GM19025 (cell line): ENCODE measurements around the gene SLC30A5.
A peak's percentile ranks its signal among the peaks of the same experiment; 100 is the strongest.
"Not testable (repeated sequence)": the region's sequence is repeated elsewhere in the genome, so short reads cannot be mapped to it uniquely, and the experiment has no call there.

ENCODE experiments used
- ATAC-seq: cut with Tn5 transposase; IDR thresholded peaks from one replicate; pipeline ENCODE4 v1.9.1; 2021; ENCODE audit warnings: mild to moderate bottlenecking, low read depth, moderate library complexity; ENCODE audit not compliant: unreplicated experiment

Gene SLC30A5

DNA sequence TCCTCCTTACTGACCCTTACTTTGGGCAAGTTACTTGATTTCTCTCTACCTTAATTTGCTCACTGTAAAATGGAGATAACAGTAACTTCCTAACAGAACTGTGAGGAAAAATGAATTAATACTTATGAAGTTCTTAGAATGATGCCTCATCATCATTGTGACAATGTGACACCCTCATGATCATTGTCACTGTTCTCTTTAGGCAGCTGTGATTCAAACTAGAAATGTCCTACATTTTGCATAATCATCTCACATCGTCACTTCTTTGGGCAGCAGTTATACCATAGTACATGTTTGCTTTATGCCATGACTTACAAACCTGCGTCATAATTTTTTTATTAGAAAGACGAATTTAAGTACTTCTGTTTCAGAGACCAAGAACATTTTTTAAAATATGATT, 9.7 kb downstream of the SLC30A5 start:
- ATAC-seq: no peak

DNA sequence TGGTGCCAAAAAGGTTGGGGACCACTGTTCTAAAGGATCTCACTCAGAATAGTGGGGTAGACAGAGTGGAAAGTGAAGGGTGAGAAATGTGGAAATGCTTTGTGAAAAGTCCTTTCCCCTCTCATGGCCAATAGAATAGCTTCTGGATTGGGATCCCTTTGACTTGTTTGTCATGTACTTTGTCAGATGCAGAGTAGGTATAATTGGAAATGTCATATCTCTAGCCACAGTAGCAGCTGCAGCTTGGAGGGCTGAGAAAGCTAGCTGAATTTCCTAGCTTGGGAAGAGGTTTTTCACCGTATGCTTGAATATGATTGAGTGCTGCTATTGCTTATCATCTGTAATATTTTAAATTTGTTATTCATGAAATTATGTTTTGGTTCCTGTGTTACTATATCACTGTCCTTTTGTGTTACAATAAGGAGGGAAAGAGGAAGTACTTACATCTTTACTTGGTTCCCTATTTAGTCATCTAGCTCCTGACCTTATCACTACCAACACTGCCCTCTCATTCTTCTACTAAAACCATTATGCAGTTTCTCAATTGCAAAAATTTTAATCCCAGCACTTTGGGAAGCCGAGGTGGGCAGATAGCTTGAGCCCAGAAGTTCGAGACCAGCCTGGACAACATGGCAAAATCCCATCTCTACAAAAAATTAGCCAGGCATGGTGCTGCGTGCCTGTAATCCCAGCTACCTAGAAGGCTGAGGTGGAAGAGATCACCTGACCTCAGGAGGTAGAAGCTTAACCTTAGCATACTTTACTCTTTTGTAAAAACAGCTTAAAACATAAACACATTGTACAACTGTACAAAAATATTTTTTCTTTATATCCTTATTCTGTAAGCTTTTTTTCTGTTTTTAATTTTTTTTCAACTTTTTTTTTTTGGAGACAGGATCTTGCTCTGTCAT, 12.4 kb downstream of the SLC30A5 start:
- no peak for ATAC-seq

DNA sequence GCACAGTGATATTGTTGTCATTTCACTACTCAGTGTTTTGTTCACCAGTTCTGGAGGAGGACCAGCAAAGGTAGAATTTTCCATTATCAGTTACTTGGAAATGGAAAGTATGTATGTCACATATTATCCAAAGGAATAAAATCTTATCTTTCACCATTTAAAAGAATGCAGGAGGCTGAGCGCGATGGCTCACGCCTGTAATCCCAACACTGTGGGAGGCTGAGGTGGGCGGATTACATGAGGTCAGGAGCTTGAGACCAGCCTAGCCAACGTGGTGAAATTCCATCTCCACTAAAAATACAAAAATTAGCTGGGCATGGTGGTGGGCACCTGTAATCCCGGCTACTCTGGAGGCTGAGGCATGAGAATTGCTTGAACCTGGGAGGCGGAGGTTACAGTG, 14.6 kb downstream of the SLC30A5 start:
- ATAC-seq: not testable (repeated sequence)

DNA sequence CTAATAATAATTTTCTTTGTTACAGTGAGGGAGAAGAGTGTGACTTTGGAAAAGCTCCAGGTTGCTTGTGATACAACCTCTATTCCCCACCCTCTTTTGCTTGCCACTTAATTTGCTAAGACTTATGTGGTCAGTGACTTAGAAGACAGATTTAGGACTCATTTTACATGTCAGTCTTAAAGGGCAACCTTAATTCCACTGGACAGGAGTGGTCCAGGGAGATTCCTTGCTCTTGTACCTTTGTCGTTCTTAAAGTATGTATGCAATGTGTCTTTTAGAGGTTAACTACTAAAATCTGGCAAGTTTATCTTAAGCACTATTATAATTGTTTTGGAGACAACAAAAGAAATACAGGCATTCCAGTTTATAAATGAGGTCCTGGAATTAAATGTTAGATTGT, 20.0 kb downstream of the SLC30A5 start:
- ATAC-seq: no peak

DNA sequence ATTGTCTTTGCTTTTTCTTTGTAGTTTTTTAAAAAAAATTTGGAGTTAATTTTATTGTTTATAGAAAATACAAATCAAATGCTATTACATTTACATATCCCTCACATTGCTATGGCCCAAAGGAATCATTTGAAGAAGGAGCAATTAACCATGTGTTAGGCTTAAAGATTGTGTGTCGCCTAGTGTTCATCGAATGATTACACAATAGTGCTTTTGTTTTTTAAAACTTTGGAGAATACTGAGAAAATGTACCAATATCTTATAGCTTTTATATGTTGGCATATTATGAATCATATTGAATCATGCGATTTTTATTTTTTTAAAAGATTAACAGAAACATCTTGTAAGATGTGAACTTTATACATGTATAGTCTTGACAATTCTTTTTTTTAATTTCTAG, 21.7 kb downstream of the SLC30A5 start:
- no peak for ATAC-seq

DNA sequence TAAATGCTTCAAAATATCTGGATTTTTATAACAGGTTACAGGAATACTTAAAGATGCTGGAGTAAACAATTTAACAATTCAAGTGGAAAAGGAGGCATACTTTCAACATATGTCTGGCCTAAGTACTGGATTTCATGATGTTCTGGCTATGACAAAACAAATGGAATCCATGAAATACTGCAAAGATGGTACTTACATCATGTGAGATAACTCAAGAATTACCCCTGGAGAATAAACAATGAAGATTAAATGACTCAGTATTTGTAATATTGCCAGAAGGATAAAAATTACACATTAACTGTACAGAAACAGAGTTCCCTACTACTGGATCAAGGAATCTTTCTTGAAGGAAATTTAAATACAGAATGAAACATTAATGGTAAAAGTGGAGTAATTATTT, 35.6 kb downstream of the SLC30A5 start:
- no peak for ATAC-seq

DNA sequence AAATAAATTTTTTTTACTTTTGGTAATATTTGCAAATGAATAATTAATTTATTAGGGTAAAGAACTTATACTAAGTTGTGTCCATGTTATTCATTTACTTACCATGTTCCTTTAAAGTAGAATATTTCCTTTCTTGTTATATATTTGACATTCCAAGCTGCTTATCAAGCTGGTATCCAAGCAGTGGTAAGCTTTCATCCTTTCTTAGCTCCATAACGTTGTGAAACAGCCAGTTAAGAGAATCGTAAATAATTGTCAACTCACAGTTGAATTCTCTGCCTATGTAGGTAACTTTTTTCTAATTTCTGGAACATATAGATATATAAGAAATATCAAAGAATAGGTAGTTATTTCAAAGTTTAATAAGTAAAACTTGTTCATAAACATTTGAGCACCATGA, 36.4 kb downstream of the SLC30A5 start:
- no peak for ATAC-seq

DNA sequence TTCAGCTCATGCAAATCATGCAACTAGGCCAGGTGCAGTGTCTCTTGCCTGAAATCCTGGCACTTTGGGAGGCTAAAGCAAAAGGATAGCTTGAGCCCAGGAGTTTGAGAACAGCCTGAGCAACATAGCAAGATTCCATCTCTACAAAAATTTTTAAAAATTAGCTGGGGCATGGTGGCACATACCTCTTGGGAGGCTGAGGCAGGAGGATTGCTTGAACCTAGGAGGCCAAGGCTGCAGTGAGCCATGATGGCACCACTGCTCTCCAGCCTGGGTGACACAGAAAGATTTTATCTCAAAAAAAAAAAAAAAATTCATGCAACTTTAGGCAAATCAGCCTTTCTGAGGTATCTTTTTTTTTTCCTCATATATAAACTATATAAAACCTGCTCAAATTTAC, 37.5 kb downstream of the SLC30A5 start:
- no peak for ATAC-seq

DNA sequence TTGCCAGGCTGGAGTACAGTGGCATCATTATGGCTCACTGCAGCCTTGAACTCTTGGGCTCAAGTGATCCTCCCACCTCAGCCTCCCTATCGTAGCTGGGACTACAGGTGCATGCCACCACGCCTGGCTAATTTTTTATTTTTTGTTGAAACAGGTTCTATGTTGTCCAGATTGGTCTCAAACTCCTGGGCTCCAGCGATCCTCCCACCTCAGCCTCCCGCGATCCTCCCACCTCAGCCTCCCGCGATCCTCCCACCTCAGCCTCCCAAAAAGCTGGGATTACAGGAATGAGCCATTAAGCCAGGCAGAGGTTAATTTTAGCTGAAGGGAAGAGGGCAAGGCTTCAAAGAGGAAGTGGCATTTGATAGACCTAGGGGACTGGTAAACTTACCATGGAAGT, 40.3 kb downstream of the SLC30A5 start:
- no peak for ATAC-seq

DNA sequence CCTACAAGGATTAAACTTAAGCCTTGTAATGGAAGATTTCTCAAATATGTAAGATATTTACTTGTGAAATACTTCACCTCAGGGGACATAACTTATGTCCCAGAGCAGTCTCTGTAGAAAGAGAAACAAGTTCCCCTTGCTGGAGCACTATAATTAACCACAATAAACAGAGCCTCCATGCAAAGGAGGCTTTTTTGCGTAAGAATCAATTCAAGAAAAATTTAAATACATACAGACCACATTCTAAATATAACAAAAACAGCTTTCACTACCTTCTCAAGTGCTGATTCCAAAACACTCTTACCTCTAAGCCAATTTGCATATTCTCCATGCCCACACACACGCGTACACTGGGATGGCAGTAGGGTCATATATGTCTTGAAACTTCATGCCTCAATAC, 42.5 kb downstream of the SLC30A5 start:
- peak; percentile 86 for ATAC-seq

DNA sequence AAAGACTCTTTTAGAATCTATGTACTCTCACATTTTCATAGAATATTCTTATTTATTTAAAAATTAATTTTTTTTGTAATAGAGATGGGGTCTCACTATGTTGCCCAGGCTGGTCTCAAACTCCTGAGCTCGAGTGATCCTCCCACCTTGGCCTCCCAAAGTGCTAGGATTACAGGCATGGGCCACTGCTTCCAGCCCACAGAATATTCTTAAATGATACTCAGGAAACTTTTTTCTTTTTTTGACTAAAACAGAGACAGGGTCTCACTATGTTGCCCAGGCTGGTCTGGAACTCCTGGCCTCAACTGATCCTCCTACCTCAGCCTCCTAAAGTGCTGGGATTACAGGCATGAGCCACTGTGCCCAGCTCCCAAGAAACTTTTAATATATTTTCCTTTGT, 43.4 kb downstream of the SLC30A5 start:
- not testable (repeated sequence) for ATAC-seq

DNA sequence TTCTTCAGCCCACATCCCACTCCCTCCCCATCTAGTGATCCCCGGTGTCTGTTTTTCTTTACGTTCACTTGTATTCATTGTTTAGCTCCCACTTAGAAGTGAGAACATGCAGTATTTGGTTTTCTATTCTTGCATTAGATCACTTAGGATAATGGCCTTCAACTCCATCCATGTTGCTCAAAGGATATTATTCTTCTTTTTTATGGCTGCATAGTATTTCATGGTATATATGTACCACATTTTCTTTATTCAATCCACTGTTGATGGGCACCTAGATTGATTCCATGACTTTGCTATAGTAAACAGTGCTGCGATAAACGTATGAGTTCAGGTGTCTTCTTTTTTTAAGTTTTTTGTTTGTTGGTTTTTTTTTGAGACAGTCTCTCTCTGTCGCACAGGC, 44.0 kb downstream of the SLC30A5 start:
- ATAC-seq: no peak

DNA sequence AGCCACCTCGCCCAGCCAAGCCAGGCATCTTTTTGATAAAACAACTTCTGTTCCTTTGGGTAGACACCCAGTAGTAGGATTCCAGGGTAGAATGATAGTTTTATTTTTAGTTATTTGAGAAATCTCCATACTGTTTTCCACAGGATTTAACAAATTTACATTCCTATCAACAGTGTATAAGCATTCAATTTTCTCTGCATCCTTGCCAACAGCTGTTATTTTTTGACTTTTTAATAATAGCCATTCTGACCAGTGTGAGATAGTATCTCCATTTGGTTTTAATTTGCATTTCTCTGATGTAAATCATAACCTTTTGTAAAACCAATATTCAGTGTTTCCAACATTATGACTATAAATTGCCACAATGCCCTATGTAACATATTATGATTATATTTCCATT, 45.0 kb downstream of the SLC30A5 start:
- no peak for ATAC-seq

DNA sequence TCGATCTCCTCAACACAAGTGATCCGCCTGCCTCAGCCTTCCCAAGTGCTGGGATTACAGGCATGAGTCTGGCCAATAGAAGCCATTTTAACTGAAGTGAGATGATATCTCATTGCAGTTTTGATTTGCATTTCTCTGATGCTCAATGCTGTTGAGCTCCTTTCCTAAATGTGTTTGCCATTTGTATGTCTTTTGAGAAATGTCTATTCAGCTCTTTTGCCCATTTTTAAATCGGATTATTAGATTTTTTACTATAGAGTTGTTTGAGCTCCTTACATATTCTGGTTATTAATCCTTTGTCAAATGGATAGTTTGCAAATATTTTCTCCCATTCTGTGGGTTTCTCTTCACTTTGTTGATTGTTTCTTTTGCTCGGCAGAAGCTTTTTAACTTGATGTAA, 46.4 kb downstream of the SLC30A5 start:
- ATAC-seq: not testable (repeated sequence)

DNA sequence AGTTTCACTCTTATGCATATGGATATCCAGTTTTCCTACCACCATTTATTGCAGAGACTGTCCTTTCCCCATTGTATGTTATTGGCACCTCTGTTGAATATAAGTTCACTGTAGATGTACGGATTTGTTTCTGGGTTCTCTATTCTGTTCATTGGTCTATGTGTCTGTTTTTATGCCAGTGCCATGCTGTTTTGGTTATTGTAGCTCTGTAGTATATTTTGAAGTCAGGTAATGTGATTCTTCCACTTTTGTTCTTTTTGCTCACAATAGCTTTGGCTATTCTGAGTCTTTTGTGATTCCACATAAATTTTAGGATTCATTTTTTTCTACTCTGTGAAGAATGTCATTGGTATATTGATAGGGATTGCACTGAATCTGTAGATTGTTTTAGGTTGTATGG, 47.0 kb downstream of the SLC30A5 start:
- ATAC-seq: no peak

DNA sequence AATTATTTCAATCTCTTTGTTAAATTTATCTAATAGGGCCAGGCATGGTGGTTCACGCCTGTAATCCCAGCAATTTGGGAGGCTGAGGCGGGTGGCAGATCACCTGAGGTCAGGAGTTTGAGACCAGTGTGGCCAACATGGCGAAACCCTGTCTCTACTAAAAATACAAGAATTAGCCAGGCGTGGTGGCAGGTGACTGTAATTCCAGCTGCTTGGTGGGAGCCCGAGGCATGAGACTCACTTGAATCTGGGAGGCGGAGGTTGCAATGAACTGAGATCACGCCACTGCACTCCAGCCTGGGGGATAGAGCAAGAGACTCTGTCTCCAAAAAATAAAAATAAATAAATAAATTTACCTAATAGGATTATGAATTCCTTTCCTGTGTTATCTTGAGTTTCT, 54.8 kb downstream of the SLC30A5 start:
- ATAC-seq: not testable (repeated sequence)

DNA sequence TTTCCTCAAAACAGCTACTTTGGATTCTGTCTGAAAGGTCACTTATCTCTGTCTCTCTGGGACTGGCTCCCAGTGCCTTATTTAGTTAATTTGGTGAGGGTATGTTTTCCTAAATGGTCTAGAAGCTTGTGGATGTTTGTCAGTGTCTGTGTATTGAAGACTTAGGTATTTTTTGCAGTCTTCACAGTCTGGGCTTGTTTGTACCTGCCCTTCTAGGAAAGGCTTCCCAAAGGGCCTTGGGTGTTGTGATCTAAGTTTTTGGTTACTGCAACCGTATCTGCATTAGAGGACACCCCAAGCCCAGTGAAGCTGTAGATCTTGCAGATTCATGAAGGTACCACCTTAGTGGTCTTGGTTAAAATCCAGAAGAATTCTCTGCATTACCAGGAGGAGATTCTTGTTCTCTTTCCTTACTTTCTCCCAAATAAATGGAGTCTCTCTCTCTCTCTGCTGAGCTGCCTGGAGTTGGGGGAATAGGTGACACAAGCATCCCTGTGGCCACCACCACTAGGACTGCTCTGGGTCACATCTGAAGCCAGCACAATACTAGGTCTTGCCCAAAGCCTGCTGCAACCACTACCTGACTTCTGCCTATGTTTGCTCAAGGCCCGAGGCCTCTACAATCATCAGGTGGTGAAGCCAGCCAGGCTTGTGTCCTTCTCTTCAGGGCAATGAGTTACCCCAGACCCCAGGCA, 55.3 kb downstream of the SLC30A5 start:
- no peak for ATAC-seq

DNA sequence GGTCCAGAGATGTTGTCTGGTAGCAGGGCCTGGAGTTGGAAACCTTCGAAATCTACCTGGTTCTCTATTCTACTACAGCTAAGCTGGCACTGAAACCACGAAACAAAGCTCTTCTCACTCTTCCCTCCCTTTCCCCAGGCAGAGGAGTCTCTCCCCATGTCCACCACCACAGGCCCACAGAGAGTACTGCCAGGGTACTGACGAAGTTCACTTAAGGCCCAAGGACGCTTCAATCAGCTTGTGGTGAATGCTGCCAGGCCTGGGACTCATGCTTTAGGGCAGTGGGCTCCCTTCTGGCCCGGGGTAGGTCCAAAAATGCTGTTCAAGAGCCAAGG, 55.8 kb downstream of the SLC30A5 start:
- ATAC-seq: no peak

DNA sequence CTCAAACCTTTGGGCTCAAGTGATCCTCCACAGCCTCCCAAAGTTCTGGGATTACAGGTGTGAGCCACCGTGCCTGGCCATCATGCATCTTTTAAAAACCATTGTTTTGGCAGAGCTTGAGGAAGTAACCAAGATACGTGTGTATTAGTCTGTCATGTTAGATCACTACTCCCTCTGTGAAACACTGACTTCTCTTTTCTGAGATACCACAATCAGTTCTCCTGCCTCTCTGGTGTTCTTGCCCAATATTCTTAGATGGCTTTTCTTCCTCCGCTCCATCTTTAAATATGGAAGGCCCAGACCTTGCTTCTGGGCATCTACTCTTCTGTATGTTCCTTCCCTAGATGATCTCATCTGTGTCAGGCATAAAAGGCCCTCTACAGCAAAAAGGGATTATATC, 58.9 kb downstream of the SLC30A5 start:
- ATAC-seq: no peak

DNA sequence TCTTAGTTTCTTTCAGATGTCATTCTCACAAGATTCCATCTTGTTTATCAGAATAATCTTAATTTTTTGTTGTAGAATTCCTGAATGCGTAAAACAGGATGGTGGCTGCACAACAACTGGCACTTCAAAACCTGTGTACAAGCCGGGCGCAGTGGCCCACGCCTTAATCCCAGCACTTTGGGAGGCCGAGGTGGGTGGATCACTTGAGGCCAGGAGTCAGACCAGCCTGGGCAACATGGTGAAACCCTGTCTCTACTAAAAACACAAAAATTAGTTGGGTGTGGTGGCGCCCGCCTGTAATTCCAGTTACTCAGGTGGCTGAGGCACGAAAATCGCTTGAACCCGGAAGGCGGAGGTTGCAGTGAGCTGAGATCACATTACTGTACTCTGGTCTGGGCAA, 62.6 kb downstream of the SLC30A5 start:
- no peak for ATAC-seq

DNA sequence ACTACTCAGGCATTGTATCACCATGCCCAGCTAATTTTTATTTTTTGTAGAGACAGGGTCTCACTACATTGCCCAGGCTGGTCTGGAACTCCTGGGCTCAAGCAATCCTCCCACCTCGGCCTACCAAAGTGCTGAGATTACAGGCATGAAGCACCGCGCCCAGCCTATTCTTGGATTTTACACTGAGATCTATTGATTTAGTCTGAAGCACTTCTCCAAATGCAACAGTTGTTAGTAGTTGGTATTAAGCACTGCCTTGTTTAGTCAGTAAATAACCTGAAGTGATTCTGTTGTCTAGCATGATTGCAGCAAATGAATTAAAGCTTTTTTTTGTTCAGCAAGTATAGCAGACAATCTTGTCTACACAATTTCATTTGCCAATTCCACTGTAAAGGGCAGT, 64.2 kb downstream of the SLC30A5 start:
- ATAC-seq: no peak

DNA sequence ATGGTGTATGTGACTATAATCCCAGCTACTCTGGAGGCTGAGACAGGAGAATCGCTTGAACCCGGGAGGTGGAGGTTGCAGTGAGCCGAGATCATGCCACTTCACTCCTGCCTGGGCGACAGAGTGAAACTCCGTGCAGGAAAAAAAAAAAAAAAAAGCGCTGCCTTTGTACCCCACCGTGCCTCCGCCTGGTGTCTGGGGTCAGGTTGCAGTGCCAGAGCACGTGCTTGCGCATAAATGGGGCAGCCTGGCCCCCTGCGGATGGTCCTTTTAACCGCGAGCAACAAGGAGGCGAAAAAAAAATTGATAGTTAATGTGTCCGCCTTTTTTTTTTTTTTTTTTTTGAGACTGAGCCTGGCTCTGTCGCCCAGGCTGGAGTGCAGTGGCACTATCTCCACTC, 66.8 kb downstream of the SLC30A5 start:
- ATAC-seq: no peak
